Pulmonary artery endothelial cell (primary cell): ENCODE measurements around the gene NECTIN1. TPM values are rescaled to one million over a fixed set of nuclear protein-coding genes. Genes with fewer than 3 reads are reported as not detected.

Experiments
- DNase-seq: peaks from one replicate; pipeline ENCODE4 v3.0.0-alpha.2; 2011; ENCODE audit warnings: low read depth, low spot score
- total RNA-seq: library from RNA; depleted of rRNA; stranded (reverse); fragments of >200 nt; gene quantifications from 2 replicates; pipeline ENCODE4 v1.2.3, GENCODE V29; 2014

NECTIN1 gene
- total RNA-seq, 1 donor from 2014 or later, result 9.4 TPM

- no peak for DNase-seq
Observed at GRCh38 chr11:119592642-119593041, 136.4 kb downstream of the NECTIN1 start.

GRCh38 chr11:119591836-119592310 lies 137.1 kb downstream of the NECTIN1 start:
- no peak for DNase-seq

GRCh38 chr11:119590651-119591351 lies 138.2 kb downstream of the NECTIN1 start:
- no peak for DNase-seq

GRCh38 chr11:119589001-119589400 lies 140.0 kb downstream of the NECTIN1 start:
- no peak for DNase-seq
